HG03108 (cell line): ENCODE measurements around the gene NDUFA8.

ENCODE experiments used
- ATAC-seq: cut with Tn5 transposase; IDR thresholded peaks from one replicate; pipeline ENCODE4 v1.9.1; 2021; ENCODE audit warnings: moderate library complexity; ENCODE audit not compliant: unreplicated experiment

The NDUFA8 gene

DNA sequence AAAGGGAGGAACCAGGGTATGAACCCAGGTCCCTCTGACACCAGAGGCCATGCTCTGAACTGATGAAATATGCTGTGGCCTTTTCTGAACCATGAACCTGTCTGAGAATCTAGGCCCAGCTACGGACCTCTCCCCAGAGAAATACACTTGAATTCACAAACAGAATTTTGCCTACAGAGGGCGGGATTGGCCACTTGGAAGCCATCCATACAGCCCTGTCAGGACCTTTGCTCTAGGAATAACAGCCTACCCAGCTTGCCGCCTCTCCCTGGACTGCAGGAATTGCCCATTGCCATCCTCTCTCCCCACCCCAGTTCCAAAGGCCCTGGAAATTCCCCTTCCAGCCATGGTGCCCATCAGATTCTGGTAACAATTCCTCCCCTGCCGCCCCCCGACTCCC, 26.7 kb upstream of the NDUFA8 start:
- ATAC-seq, result no peak

- no peak for ATAC-seq
These were observed 25.0 kb upstream of the NDUFA8 start for GRCh38 chr9:122184551-122184950.

- no peak for ATAC-seq
These were observed 23.9 kb upstream of the NDUFA8 start for GRCh38 chr9:122183501-122183900.

DNA sequence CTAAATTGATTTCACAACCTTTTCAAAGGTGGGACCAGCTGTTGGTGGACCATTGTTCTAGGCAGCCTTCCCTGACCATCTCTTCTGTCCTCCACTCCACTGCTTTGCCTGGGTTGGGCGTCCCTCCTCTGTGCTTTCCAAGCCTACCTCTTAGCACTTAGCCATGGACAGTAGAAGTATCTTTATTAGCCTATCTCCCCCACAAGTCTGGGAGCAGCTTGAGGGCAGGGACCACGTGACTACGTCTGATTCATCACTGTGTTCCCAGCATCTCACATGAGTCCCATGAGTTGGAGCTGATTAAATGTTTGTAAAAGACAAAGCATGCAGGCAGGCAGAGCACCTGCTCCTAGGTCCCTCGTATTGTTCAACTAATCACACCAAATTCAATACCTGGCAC, 21.1 kb upstream of the NDUFA8 start:
- ATAC-seq, result no peak

- no peak for ATAC-seq
These were observed 20.1 kb upstream of the NDUFA8 start for GRCh38 chr9:122179690-122180074.

- ATAC-seq, result no peak
These were observed 19.6 kb upstream of the NDUFA8 start for GRCh38 chr9:122179054-122179689.

DNA sequence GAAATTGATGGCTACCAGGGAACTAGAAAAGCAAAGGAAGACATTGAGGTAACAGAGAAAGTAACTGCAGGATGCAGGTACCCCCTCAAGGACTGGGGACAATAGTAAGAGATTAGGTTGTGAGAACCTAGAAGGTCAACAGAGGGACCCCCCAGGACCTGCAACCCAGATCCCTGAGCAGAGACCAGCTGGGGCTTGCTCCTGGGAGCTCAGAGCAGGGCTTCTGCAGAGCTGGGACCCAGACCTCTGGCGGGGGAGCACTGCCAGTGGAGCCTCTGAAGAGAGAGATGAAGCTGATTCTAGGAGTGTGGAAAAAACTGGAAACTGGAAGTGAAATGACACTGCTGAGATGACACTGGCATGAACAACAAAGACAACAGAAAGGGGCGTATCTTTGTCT, 17.3 kb upstream of the NDUFA8 start:
- no peak for ATAC-seq

- ATAC-seq, result no peak
These were observed 14.1 kb upstream of the NDUFA8 start for GRCh38 chr9:122173670-122174069.

- ATAC-seq, result no peak
These were observed 12.6 kb upstream of the NDUFA8 start for GRCh38 chr9:122172131-122172530.

- no peak for ATAC-seq
These were observed 8.8 kb upstream of the NDUFA8 start for GRCh38 chr9:122168356-122168755.

- ATAC-seq, result no peak
These were observed 4.7 kb upstream of the NDUFA8 start for GRCh38 chr9:122164286-122164685.

GRCh38 chr9:122162415-122162814, 2.8 kb upstream of the NDUFA8 start:
- ATAC-seq, result no peak

GRCh38 chr9:122159925-122160246, 307 bp upstream of the NDUFA8 start:
- no peak for ATAC-seq

DNA sequence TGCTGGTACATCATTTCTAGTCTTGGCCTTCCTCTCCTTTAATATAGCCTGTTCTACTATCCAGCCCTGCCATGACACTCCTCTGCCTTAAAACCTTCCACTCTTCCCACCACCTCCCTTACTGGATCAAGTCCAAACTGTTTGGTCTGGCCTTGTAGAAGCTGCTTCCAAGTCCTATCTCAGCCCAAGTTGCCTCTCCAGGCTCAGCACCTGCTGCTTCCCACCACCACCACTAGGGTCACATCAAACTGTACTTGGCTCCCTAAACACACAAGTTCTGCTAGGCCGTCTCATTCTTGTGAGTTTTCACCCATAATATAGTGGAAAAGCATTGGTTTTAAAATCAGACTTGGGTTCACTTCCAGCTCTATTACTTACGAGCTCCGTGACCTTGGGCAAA, 1.4 kb downstream of the NDUFA8 start:
- no peak for ATAC-seq

DNA sequence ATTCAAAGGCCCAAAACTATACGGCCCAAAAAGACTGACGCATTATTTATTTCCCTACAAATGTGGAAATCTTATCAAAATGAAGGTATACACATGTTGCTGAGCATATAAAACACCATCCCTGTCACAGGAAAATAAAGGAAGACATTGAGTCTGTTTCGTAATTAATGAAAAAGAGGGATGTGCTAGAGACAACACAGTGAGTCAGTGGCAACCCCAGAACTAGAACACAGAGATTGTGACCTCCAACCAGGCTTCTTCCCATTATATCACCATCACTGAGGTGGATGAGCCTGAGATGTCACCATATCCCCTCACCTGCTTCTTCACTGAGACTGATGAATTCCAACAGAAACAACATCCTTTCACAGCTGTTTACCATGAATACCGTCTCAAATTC, 3.8 kb downstream of the NDUFA8 start:
- ATAC-seq, result no peak

DNA sequence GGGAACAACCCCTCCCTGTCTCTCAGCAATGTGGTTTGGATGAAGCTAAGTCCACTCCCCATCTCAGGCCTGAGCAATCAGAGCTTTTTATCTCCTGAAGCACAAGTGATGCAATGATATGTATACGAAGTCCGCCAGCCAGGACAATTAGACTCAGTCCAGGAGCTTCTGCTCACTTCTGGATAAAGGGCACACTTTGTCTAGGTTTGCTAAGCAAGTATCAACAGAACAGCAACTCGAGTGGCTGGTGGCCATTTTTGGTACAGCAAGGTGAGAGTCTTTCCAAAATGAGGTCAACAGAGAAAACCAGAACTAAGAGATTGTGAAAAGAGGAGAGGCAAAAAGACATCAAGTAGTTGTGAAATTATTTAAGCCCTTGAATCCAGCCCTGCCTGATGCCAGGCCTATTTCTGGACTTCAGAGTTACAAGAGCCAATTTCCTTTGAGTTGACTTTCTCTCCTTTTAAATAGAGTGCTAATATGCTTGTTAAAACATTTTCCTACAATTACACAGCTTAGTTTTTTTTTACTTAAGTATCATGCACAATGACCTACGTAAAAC, 8.2 kb downstream of the NDUFA8 start:
- ATAC-seq, result no peak

DNA sequence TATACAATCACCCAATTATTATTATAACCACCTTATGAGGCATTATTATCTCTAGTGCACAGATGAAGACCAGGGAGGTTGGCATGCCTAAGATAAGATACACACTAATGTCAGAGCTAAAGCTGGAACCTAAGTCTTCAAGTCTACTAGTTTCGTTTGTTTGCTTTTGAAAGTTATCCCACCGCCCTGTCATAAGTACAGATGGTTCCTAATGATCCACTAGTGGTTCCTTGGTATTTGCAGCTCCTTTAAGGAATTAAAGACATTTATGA, 14.1 kb downstream of the NDUFA8 start:
- ATAC-seq, result no peak

- ATAC-seq, result no peak
These were observed 14.6 kb downstream of the NDUFA8 start for GRCh38 chr9:122144836-122145591.

DNA sequence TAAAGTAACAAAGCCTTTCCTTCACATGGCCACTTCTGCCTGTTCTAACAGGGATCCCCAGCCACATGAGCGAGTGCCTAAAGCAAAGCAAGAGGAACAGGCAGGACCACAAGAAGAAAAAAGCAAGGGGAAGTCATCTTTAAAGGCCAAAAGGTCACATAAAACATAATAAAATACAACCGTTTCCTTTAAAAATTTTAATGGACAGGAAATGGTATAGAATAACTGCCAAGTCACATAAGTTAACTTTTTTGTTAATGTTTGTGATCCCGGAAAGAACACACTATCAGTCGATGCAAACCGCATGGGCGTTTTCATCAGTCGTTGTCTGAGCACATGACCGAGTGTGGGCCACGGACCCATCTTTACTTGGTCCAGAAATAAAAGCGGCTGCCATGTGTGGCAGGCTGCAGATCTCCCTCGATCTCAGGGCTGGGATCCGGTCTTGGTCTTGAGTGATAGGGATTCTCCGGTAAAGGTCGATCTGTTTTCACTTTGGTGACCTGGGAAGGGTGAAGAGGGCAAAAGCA, 15.6 kb downstream of the NDUFA8 start:
- no peak for ATAC-seq

DNA sequence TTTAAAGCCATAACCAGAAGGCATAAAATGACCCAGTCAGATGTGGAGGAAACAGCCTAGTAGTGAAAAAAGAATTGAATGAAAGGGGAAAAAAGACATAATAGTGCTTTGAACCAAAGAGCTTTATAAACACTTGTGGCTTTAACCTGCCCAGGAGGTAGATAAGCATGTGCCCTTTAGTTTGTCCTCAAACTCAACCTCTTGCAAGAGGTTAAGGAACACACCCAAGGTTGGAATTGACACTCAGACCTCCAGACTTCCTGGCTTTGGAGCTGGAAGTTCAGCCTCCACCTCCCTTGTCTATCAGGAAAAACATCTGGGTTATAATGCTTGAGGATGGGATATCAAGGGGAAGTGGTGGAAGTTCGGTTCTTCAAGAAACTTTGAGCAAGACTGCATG, 16.3 kb downstream of the NDUFA8 start:
- no peak for ATAC-seq

- ATAC-seq, result no peak
These were observed 17.9 kb downstream of the NDUFA8 start for GRCh38 chr9:122141671-122142070.

GRCh38 chr9:122140368-122141193, 19.0 kb downstream of the NDUFA8 start:
- ATAC-seq, result no peak
